GM18502 (cell line): Measurements from ENCODE around the gene FRZB.
"Not testable (repeated sequence)": the region's sequence is repeated elsewhere in the genome, so short reads cannot be mapped to it uniquely, and the experiment has no call there.

Source experiments
- ATAC-seq: cut with Tn5 transposase; IDR thresholded peaks from one replicate; pipeline ENCODE4 v1.9.1; 2021; ENCODE audit warnings: mild to moderate bottlenecking; ENCODE audit not compliant: unreplicated experiment, poor library complexity

FRZB gene, protein sequence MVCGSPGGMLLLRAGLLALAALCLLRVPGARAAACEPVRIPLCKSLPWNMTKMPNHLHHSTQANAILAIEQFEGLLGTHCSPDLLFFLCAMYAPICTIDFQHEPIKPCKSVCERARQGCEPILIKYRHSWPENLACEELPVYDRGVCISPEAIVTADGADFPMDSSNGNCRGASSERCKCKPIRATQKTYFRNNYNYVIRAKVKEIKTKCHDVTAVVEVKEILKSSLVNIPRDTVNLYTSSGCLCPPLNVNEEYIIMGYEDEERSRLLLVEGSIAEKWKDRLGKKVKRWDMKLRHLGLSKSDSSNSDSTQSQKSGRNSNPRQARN

GRCh38 chr2:182866461-182867406, at the start of gene FRZB:
Gene FRZB, minus strand, starts transcription at chr2:182866637. Its CDS starts 85 bp downstream, at chr2:182866552.
- no peak for ATAC-seq

- no peak for ATAC-seq
These were observed 49.2 kb upstream of the FRZB start for GRCh38 chr2:182915369-182916326.

DNA sequence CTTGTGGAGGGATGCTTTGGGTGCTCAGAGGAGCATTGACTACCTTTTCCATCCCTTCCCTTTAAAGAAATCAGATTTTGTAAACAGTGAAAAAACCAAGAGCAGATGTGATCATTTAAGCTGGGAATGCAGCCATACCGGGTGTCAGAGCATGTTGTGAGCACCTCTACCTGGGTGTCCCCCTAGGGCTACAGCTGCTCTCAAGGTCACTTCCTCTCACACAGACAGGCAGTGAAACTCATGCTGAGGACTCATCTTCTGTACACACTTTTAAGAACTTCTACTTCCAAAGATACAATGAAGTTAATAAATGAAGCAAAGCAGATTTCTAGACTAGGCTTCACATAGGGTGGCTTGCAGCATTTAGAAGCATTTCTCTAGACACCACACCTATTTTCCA, 48.4 kb upstream of the FRZB start:
- ATAC-seq = no peak

GRCh38 chr2:182913064-182913463, 46.6 kb upstream of the FRZB start:
- no peak for ATAC-seq

GRCh38 chr2:182912518-182912915, 46.1 kb upstream of the FRZB start:
- ATAC-seq = no peak

DNA sequence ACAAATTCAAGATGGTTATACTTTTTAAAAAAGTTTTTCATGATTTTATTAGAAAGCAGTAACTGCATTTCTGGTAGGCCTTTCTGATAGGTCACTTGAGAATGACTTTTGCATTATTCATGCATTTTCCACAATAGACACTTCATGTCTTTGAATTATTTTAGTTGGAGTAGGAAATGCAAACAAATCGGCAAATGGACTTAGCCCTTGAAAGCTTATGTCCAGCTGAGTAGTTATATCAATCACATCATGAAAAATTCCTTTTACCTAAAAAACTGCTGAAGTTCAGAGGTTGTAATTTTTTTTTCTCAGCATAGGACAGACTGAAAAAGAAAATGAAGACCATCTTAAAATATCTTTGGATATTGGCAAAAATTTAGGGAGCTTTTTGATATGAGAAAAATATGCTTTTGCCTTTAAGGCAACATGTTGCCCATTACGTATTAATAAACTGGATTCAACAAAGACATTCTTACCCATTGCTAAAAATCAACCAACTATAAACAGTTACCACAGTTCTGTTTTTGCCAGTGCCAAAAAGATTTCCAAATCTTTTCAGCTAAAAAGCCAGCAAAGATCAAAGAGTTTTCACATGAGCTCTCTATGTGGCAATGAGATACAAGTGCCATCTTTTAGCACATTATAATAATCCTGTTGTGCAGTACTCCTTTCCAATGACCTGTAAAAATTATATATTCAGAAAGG, 45.5 kb upstream of the FRZB start:
- ATAC-seq = no peak

DNA sequence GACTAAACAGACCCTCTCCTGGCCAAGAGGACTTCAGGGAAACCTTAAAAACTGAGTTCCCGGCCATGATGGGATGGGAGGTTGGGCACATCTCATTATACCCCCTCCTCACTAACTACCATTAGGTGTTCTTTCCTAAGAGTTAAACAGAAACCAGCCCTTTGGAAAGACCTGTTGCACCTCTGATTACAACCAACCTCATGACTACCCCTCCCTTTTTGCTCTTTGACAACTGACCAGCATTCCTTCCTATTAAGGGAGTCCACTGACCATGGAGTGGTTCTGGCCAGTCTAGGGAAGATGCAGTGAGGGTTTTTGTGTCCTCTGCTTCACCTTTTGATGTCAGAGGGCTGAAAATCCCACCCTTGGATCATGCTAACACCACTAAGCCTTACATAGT, 44.5 kb upstream of the FRZB start:
- no peak for ATAC-seq

- no peak for ATAC-seq
These were observed 40.8 kb upstream of the FRZB start for GRCh38 chr2:182907081-182907830.

GRCh38 chr2:182906454-182906853, 40.0 kb upstream of the FRZB start:
- peak; percentile 60 for ATAC-seq

DNA sequence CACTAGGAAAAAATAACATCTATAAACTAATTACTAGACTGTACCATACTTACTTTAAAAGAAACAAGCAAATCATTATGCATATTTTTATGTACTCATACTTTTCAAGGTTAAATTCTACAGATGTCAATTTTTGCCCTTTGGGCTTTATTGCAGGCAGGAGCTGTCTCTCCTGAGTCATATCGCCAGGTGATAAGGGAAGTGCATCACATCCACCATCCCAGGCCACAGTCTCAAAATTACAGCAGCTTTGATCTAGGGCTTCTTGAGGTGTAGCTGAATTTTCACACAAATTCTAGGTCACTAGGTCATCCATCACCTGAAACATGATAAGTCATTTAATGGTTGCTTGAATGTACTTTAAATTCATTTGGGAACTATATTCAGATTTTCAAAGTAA, 38.4 kb upstream of the FRZB start:
- no peak for ATAC-seq

DNA sequence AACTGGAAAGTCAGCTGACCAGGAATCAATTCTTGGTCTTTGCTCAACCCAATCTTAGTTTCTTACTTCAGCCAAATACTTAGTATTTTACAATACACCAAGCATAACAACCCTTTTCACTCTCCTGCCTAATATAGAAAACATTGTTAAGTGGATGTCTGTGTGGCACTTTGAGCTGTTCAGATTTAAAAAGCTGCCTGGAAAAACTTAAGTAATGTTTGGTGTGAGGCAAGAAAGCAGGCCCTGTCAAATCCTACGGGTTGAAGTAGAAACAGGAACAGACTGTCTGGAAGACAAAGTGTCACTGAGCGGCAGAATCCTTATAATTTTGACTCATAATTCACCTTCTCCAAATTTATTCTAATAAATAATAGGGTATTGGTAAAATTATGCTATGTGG, 37.1 kb upstream of the FRZB start:
- no peak for ATAC-seq

DNA sequence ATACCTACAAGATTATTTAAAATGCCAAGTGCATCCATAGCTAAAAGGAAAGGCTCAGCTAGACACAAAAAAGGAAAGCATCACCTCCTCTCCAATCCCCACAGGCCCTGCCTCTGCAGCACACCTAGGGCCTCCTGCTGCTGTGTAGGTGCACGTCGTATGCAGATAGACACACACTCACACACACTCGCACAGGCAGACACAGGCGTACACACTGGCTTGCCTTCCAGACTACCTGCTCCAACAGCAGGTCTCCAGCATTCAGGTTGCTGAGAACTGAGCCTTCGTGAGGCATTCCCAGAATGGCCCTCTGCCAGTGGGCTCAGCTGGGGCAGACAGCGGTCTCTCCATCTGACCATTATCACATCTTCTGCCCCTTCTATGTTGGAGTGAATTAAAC, 35.3 kb upstream of the FRZB start:
- no peak for ATAC-seq

DNA sequence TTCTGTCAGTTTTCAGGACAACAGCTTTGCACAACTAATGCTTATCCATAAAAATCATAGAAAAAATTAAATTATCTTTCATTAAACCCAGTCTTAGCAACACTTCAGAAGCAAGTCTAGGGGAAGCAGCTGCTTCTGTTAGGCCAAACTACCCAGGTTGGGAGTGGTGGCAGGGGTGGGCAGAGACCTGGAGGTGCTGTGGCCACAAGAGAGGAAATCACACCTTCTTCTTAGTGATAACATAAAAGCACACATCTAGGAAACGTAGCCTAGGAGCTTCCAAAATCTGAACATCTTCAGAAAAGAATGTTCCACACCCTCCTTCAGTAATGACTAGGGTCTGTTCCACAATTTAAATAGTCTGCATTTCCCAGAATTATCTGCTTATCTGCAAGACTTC, 32.3 kb upstream of the FRZB start:
- ATAC-seq = no peak

GRCh38 chr2:182897137-182897536, 30.7 kb upstream of the FRZB start:
- no peak for ATAC-seq

DNA sequence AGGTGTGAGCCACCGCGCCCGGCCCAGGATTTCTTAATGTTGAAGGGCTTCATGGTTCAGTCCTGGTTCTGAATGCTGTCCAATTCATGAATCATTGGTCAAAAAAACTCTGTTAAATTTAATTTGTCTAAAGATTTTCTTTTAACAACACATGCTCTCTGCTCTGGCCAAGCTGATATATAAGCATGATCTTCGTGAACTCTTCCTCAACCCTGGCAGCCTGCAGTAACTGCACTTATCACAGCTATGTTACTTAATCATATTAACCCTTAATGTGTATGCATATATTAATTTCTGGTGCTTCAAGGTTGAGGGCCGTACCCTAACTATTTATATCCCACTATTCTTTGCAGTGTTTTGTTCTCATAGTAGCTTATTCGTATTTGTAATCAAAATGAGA, 29.4 kb upstream of the FRZB start:
- no peak for ATAC-seq

- no peak for ATAC-seq
These were observed 28.7 kb upstream of the FRZB start for GRCh38 chr2:182895169-182895568.

DNA sequence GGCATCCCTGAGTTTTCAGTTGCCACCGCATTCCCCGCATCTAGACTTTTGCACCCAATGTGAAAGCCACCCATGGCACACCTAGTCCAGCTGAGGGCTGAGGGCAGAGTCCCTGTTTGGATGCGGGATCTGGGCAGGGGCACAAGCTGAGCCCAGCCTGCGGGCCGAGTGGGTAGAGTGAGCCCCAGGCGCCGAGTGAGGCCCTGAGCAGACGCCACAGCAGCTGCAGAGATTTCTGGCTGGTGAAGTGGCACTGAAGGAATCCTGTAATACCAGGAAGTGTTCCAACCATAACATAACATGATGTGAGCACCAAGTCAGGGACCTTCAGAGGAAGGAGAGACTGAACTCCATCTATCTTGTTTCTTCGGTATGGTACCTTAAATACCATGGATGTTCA, 27.7 kb upstream of the FRZB start:
- no peak for ATAC-seq

DNA sequence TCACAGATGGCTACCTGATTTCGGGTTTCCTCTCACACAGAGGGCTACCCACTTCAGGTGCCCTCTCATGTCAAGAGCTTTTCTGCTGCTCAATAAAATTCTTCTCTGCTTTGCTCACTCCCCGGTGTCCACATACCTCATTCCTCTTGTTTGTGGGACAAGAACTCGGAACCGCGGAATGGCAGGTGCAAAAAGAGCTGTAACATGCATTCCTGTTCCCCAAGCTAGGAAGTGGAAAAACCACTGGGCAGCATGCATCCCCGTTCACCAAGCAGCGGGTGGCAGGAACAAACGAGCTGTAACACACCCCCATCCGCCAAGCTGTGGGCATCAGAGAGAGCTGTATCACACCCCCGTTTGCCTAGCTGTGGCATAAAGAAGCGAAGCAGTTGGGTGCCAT, 27.2 kb upstream of the FRZB start:
- ATAC-seq = no peak

DNA sequence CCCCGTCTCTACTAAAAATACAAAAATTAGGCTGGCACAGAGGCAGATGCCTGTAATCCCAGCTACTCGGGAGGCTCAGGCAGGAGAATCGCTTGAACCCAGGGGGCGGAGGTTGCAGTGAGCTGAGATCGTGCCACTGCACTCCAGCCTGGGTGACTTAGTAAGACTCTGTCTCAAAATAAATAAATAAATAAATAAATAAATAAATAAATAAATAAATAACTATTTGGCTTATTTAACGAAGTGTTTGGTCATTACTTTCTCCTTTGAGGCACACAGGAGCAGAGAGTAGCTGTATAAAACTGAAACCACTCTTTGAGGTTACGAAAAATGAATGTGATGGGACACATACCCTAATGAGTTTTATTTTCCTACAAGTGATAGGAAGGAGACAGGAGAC, 26.6 kb upstream of the FRZB start:
- not testable (repeated sequence) for ATAC-seq
